GM18499 (cell line): ENCODE data around the gene MAN1C1.

Source experiments
- ATAC-seq: cut with Tn5 transposase; IDR thresholded peaks from one replicate; pipeline ENCODE4 v1.9.1; 2021; ENCODE audit warnings: moderate number of reproducible peaks; ENCODE audit not compliant: insufficient read depth, unreplicated experiment

MAN1C1 gene

GRCh38 chr1:25611843-25612242, 4.7 kb upstream of the MAN1C1 start:
- no peak for ATAC-seq

- no peak for ATAC-seq
Measured at GRCh38 chr1:25612421-25612820, 4.2 kb upstream of the MAN1C1 start.

GRCh38 chr1:25613091-25613490, 3.5 kb upstream of the MAN1C1 start:
- ATAC-seq, result no peak

DNA sequence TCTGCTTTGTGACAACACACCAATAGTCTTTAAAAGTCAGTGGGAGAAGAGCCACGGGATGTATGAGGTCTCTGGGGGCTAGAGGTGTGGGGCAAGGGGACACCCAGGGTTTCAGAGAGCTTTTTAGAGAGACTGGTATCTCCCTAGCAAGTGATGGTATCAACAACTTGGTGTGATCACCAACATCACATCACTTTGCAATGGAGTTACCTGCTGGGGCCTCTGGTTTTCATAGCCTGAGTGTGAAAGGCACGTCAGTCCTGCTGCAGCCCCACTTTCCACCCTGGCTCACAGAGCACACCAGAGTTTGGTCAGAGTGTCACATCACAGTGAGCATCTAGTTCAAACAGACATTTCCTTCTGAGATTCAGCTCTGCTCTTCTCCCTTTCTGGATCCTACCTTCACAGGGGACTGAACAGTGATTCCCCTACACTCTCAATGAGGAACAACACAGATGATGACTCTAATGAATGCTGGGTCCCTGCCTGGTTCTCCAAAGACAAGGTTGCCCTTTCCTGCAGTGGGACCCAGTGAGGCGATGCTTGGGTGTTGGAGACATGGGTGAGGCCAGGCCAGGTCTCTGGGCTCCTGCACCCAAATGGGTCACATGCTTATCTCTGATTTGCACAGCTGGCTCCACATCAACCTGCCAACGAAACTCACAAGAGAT, 2.0 kb upstream of the MAN1C1 start:
- ATAC-seq, result no peak

GRCh38 chr1:25615172-25615541, 1.4 kb upstream of the MAN1C1 start:
- no peak for ATAC-seq

GRCh38 chr1:25615563-25616094, 962 bp upstream of the MAN1C1 start:
- no peak for ATAC-seq

- ATAC-seq, result no peak
Measured at GRCh38 chr1:25616987-25617624, 515 bp downstream of the MAN1C1 start.

- ATAC-seq, result no peak
Measured at GRCh38 chr1:25617625-25618432, 1.2 kb downstream of the MAN1C1 start.

DNA sequence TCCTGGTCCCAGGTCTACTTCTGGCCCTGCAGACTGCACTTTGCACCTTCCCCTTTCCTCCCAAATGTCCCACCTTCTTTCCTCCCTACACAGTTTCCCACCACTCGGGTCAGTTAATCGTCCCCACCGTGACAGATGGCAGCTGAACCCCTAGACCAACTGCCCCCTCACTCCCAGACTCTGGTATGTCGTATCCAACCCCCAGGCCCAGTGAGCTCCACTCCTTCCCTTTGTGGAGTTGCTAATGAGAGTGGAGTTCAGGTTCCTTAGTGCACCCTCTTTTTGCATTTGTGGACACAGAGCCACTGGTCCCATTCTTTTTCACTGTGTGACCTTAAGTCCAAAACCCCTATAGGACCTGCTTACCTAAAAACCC, 1.8 kb downstream of the MAN1C1 start:
- ATAC-seq, result no peak

DNA sequence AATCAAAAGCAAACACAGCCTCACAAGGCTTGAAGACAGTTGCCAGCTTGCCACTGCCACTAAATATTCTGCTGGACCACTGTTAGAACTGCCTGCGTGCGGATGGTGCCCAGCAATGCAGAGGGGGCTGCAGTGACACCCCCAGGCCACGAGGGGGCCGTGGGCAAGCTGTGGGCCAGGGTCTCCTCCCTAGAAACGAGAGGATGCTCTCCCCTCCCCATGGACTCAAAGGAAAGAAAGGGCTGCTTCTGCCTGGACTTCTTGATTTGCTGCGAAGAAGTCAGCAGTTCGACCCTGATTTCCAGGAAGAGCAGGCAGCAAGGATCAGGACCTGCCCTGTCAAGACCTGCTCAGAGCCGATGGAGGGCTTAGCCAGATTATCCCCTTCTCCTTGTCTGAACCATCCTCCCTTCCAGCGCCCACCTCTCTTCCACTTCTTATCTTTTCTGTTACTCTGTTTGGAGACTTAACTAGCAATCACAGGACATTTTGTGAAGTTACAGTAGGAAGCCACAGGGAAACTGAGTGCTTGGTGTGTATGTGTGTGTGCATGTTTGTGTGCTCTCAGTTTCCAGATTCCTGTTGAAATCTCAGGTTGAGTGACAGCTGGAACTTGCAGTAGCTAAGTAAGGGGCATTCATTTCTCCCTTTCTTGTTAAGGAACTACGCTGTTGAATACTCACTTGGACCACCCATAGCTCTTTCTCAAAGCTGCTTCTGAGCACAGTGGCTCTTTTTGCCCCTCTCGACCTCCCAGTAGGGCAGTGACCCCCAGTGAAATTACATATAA, 2.7 kb downstream of the MAN1C1 start:
- ATAC-seq, result no peak

DNA sequence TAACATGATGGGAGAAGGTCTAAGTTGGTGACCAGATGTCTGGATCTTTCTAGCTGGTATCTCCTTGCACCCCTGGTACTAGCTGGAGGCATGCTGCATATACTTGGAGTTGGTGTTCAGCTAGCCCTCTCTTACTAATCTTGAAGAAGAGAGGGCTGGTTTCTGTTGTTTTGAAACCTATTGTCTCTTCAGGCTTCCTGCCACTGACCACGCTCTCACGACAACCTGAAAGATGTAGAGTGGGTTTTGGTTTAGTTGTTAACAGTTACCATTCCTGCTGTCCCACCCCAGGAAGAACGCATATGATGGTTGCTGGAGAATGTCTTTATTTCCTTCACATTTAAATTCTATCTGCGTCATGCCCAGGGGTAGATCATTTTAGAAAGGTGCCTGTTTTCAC, 3.6 kb downstream of the MAN1C1 start:
- ATAC-seq, result no peak

GRCh38 chr1:25620701-25621350, 4.2 kb downstream of the MAN1C1 start:
- ATAC-seq, result no peak

- ATAC-seq, result no peak
Measured at GRCh38 chr1:25621876-25622275, 5.3 kb downstream of the MAN1C1 start.

DNA sequence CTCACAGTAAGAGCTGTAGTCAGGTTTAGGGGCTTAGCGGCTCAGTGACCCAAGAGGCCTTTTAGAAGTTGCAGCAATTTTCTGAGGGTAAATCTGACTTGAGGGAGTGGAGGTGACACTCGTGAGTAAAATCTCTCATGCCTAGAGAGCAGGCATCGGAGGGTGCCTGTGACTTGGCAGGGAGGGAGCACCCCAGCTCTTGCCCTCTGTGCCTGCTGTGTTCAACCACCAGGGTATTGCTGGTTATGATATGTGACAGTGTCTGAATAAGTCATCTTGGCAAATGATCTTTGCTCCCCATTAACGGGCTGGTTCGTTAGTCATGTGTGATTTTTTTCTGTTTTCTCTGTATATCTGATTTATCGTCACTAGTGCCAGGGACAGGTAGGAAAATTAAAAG, 5.9 kb downstream of the MAN1C1 start:
- ATAC-seq, result no peak

GRCh38 chr1:25623007-25623406, 6.4 kb downstream of the MAN1C1 start:
- ATAC-seq, result no peak

DNA sequence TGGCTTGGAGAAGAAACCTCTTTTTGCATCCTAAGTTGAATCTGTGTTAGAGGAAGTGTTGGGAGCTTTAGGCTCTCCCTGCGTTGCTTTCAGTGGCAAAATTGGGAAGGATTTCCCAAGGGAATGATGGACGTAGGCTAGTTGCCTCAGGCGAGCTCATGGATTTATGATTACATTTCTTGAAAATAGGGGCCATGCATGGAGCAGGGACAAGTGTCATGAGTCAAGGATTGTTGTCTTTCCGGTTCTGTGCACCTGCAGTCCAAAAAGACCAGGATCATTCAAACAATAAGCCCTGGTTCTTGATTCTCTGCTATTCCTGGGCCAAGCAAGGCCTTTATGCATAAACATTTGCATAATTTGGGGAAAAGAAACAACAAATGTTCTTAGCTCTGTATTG, 7.1 kb downstream of the MAN1C1 start:
- ATAC-seq, result no peak

DNA sequence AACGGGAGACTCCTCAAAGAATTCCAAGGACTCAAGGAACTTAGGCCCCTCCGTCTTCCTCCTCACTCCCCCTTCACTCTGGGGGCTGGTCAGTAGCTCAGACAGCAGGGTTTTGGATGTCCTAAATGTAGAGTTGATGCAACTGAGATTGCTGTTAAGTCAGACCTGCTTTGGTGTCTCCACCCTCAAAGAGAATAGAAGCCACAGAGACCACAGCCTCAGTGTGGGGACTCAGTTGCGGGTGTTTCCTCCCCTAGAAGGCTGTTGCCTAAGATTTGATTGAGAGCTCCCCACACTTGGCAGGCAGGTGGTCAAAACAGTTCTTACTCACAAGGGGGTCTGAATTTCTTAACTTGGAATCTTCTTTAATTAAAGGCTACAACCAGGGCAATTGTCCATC, 7.6 kb downstream of the MAN1C1 start:
- ATAC-seq, result no peak

- ATAC-seq, result no peak
Measured at GRCh38 chr1:25624604-25625003, 8.0 kb downstream of the MAN1C1 start.

GRCh38 chr1:25626018-25626417, 9.4 kb downstream of the MAN1C1 start:
- ATAC-seq, result no peak
